ENCODE results near the gene PCOLCE2. TPM values are rescaled to one million over a fixed set of nuclear protein-coding genes. Genes with fewer than 3 reads are reported as not detected.

PCOLCE2 gene
- total and polyA plus RNA-seq, 10 of the 15 experiments (the other 5 are each of a cell fraction or from before 2014, with no cell fraction given), result 0.11 to 7.6 (median 0.40) TPM

DNA sequence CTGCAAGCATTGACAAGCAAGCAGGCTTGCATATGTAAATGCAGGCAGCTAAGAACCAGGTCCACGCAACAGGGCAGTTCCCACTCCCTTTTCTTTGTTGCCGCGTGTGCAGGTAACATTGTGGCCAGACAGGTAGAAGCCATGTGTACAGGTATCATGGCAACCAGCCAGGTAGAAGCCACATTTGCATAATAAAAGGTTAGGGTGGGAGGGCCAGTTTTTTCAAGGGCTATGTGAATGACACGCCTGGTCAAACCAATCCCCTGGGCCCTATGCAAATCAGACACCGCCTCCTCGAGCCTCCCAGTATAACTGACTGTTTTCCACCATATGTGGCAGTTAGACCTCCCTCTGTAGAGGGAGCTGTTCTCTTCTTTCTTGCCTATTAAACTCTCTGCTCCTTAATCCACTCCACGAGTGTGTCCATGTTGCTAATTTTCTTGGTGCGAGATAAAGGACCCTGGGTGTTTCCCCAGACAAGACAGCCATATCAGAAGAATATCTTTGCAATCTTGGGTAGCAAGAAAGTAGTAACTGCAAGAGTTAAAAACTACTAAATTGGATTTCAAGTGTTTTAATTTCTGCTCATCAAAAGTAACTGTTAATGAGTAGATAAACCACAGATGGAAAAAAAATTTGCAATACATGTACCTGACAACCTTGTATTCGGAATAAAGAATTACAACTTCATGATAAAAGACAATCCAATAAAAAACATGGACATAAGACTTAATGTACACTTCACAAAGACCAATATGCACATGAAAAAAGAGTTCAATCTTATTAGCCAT, 21.8 kb downstream of the PCOLCE2 start:
- intact Hi-C loops (cut with micrococcal nuclease; ENCODE audit: unreplicated experiment) (no loop called here), in situ Hi-C loops (cut with MboI) (no loop called here)
- RAD21 ChIA-PET (ENCODE audit: unreplicated experiment), result no interaction called here
- FAIRE-seq, result no peak
- no peak for DNase-seq (ENCODE audit: low read depth, low spot score)
- SMC1A ChIA-PET (ENCODE audit: uncharacterized antibody, unreplicated experiment), result interaction anchor here (1.1 kb wide), 1 partner anchor 172 kb away, joined by 3 read pairs; no protein-coding TSS in a partner anchor
- Histone ChIP-seq H3K4me2 (ENCODE audit: control insufficient read depth, insufficient read depth) (no peak overlapping the region), H3K4me3 (no peak overlapping the region), H3K27ac (ENCODE audit: control insufficient read depth, insufficient read depth) (no peak overlapping the region), H3K9ac (ENCODE audit: control insufficient read depth, insufficient read depth, low read length) (no peak overlapping the region), H4K20me1 (ENCODE audit: control insufficient read depth, insufficient read depth) (no peaks in the 10 kb centered on the region), H3K36me3 (ENCODE audit: control insufficient read depth in 2 of 2, insufficient read depth in 2 of 2, low read length in 1 of 2) (no peaks in the 10 kb centered on the region), H3K27me3 (replicated peaks in 1 of 2; ENCODE audit: control insufficient read depth in 2 of 2, insufficient read depth in 2 of 2, low read length in 1 of 2) (no peaks in the 10 kb centered on the region), H2AFZ (ENCODE audit: control insufficient read depth, low read depth, low read length) (no peak overlapping the region), H3K79me2 (ENCODE audit: control insufficient read depth, insufficient read depth, low read length) (no peaks in the 10 kb centered on the region), H3K4me1 (ENCODE audit: control insufficient read depth, insufficient read depth, low read length) (no peaks in the 10 kb centered on the region), H3K9me3 (replicated peaks; ENCODE audit: control insufficient read depth, insufficient read depth, low read length) (no peaks in the 10 kb centered on the region)
- peak; percentile 27; the same call in 2 of the 3 replicates for ATAC-seq
- TF ChIP-seq, protein P1, sequence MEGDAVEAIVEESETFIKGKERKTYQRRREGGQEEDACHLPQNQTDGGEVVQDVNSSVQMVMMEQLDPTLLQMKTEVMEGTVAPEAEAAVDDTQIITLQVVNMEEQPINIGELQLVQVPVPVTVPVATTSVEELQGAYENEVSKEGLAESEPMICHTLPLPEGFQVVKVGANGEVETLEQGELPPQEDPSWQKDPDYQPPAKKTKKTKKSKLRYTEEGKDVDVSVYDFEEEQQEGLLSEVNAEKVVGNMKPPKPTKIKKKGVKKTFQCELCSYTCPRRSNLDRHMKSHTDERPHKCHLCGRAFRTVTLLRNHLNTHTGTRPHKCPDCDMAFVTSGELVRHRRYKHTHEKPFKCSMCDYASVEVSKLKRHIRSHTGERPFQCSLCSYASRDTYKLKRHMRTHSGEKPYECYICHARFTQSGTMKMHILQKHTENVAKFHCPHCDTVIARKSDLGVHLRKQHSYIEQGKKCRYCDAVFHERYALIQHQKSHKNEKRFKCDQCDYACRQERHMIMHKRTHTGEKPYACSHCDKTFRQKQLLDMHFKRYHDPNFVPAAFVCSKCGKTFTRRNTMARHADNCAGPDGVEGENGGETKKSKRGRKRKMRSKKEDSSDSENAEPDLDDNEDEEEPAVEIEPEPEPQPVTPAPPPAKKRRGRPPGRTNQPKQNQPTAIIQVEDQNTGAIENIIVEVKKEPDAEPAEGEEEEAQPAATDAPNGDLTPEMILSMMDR (IDR thresholded peaks at IDR 0.05 in 2 of 3, conservative IDR thresholded peaks at IDR 0.05 in 1 of 3; ENCODE audit: control insufficient read depth in 2 of 3, extremely low read depth in 1 of 3, insufficient read depth in 1 of 3, low read depth in 3 of 3, low read length in 3 of 3), result 0 out of 6 replicates have a peak, but pooled peaks of 1 of the 3 experiments have one; percentile 3
- TF ChIP-seq, protein P2, sequence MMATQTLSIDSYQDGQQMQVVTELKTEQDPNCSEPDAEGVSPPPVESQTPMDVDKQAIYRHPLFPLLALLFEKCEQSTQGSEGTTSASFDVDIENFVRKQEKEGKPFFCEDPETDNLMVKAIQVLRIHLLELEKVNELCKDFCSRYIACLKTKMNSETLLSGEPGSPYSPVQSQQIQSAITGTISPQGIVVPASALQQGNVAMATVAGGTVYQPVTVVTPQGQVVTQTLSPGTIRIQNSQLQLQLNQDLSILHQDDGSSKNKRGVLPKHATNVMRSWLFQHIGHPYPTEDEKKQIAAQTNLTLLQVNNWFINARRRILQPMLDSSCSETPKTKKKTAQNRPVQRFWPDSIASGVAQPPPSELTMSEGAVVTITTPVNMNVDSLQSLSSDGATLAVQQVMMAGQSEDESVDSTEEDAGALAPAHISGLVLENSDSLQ (IDR thresholded peaks at IDR 0.05), result peak; percentile 70
- TF ChIP-seq NR2F1 (conservative IDR thresholded peaks at IDR 0.05), result no peak
- TF ChIP-seq, protein P3, sequence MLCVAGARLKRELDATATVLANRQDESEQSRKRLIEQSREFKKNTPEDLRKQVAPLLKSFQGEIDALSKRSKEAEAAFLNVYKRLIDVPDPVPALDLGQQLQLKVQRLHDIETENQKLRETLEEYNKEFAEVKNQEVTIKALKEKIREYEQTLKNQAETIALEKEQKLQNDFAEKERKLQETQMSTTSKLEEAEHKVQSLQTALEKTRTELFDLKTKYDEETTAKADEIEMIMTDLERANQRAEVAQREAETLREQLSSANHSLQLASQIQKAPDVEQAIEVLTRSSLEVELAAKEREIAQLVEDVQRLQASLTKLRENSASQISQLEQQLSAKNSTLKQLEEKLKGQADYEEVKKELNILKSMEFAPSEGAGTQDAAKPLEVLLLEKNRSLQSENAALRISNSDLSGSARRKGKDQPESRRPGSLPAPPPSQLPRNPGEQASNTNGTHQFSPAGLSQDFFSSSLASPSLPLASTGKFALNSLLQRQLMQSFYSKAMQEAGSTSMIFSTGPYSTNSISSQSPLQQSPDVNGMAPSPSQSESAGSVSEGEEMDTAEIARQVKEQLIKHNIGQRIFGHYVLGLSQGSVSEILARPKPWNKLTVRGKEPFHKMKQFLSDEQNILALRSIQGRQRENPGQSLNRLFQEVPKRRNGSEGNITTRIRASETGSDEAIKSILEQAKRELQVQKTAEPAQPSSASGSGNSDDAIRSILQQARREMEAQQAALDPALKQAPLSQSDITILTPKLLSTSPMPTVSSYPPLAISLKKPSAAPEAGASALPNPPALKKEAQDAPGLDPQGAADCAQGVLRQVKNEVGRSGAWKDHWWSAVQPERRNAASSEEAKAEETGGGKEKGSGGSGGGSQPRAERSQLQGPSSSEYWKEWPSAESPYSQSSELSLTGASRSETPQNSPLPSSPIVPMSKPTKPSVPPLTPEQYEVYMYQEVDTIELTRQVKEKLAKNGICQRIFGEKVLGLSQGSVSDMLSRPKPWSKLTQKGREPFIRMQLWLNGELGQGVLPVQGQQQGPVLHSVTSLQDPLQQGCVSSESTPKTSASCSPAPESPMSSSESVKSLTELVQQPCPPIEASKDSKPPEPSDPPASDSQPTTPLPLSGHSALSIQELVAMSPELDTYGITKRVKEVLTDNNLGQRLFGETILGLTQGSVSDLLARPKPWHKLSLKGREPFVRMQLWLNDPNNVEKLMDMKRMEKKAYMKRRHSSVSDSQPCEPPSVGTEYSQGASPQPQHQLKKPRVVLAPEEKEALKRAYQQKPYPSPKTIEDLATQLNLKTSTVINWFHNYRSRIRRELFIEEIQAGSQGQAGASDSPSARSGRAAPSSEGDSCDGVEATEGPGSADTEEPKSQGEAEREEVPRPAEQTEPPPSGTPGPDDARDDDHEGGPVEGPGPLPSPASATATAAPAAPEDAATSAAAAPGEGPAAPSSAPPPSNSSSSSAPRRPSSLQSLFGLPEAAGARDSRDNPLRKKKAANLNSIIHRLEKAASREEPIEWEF (IDR thresholded peaks at IDR 0.05; ENCODE audit: insufficient replicate concordance, low read depth, low read length), result no peak
- BruUV-seq (replicated peaks), result no TSS peak
- WGBS (ENCODE audit: insufficient coverage, insufficient replicate concordance, low lambda C conversion rate, missing lambda C conversion rate), result 33% methylated on average over 9 of the region's 9 CpGs
- POLR2A ChIA-PET, result no interaction called here
- CTCF ChIA-PET, result no interaction called here

Measured in GM12878 (cell line).